GM12891 (cell line): ENCODE data around the gene ATP6V1G3.
"Not testable (repeated sequence)": the region's sequence is repeated elsewhere in the genome, so short reads cannot be mapped to it uniquely, and the experiment has no call there.

Experiments used
- DNase-seq: peaks from one replicate; pipeline ENCODE4 v3.0.0; 2011; ENCODE audit warnings: low spot score; ENCODE audit not compliant: insufficient read length
- FAIRE-seq: peaks from 2 replicates; lab custom pipeline; 2011; peaks lifted over from hg19 to GRCh38; lab: Jason Lieb, UNC
- PAX5 ChIP-seq: IDR thresholded peaks from 2 replicates; pipeline ENCODE4 v1.6.1; 2011; ENCODE audit warnings: low read length, moderate library complexity, mild to moderate bottlenecking; ENCODE audit not compliant: insufficient read depth, severe bottlenecking
- POLR2A ChIP-seq: IDR thresholded peaks from 2 replicates; pipeline ENCODE4 v1.6.1; 2011; ENCODE audit warnings: low read depth, low read length, control low read depth
- POLR2AphosphoS5 ChIP-seq: IDR thresholded peaks from 2 replicates; pipeline ENCODE4 v1.6.1; 2011; ENCODE audit warnings: low read depth, low read length, control low read depth
- POU2F2 ChIP-seq: IDR thresholded peaks from 2 replicates; pipeline ENCODE4 v1.6.1; 2011; ENCODE audit warnings: low read depth, mild to moderate bottlenecking, control low read depth, low read length, moderate library complexity
- SPI1 ChIP-seq: IDR thresholded peaks from 2 replicates; pipeline ENCODE4 v1.6.1; 2011; ENCODE audit warnings: low read depth, low read length, control low read depth
- TAF1 ChIP-seq: IDR thresholded peaks from 2 replicates; pipeline ENCODE4 v1.6.1; 2011; ENCODE audit warnings: low read depth, low read length, control low read depth

ATP6V1G3 gene

DNA sequence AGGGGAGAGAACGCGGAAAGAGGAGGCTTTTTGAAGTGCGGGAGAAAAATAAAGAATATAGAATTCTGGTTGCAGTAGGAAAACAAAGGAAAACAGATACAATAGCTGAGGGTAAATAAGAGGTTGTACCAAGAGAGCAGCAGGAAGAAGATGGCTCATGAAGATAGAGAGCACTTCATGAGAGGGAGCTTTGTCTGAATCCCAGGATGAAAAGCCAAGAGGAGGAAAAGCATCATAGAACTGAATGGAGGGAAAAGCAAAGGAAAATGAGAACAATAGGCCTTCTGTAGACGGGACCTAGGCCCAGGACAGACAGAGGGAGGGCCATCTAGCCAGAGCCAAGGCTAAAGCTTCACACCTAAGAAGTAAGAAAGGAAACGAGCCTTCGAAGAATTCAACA lies 49.5 kb downstream of the ATP6V1G3 start:
- FAIRE-seq: no peak
- no peak for DNase-seq
- TF ChIP-seq POLR2AphosphoS5 (no peak), SPI1 (no peak), POU2F2 (no peak), POLR2A (no peak), TAF1 (no peak), PAX5 (no peak)

DNA sequence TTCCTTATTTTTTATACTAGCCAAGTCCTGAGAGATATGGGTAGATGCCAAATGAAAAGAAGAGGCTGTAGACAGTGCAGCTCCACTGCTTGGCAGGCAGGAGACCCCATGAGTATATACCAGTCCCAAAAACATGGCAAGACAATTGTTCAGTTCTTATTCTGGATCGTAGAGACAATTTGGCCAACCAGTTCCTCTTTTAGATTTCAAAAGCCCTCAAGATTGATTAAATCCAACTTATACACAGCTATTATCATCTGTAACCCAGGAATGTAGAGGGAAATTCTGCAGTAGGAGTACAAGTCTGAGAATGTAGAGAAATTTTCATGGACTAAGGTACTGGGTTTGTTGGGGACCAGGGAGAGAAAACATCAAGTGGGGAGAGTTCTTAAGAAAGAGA lies 50.3 kb downstream of the ATP6V1G3 start:
- DNase-seq (no peak), FAIRE-seq (no peak)
- no peak for TF ChIP-seq POLR2AphosphoS5
- TF ChIP-seq TAF1: no peak
- no peak for TF ChIP-seq POU2F2
- no peak for TF ChIP-seq PAX5
- peak; percentile 47 for TF ChIP-seq SPI1
- no peak for TF ChIP-seq POLR2A

DNA sequence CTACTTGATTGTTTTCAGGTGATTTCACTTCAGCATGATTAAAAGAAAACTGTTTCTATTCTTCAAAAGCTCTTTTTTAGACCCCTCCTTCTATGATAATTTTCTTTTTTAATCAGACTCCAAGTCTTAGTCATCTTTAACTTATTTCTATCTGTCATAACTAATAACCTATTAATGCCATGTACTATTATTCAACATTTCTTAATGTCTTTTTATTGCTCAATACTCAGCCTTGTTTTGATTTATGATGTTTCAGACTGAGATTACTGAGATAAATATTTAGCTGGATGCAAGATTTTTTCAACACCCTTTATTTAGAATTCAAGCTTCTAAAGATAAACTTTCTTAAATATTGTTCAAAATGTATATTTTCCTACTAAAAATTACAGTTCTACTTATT lies 53.6 kb downstream of the ATP6V1G3 start:
- DNase-seq (no peak), FAIRE-seq (no peak)
- TF ChIP-seq POLR2AphosphoS5 (no peak), PAX5 (no peak), POU2F2 (no peak), SPI1 (no peak), POLR2A (no peak), TAF1 (no peak)

DNA sequence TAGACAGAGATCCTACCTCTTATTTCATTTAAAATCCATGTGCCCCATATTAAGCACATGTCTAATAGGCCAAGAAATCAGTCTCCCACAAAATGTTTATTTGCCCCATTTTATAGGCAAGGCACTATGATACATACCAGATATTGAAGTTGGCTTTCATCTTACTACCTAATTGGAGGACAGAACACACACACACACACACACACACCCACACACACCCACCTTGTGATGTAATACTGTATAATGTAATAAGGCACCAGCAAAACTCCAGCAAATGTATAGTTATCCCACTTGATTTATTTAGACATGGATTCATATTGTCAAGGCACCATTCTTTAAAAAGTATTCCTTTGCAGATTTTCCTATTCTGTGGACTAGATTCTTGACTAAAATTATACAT lies 56.8 kb downstream of the ATP6V1G3 start:
- no peak for FAIRE-seq
- DNase-seq: no peak
- no peak for TF ChIP-seq POLR2AphosphoS5

DNA sequence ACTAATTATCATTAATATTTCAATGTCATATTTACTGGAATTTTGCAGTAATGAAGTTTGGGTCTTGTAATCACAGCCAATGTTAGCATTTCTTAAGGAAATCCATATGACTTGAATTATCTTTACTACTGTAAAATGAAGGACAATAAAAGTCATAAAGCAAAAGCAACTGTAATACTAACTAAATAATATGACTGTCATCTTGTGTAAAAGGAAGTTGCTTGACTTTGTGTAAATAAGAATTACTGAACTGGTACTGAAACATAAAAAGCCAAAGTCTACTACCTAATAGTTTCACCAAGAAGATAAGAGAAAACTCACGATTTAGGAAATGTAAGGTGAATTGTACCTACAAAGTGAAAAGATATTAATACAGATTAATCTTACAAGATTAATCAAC lies 57.5 kb downstream of the ATP6V1G3 start:
- DNase-seq (no peak), FAIRE-seq (no peak)
- TF ChIP-seq SPI1 (no peak), PAX5 (no peak), TAF1 (no peak), POLR2A (no peak), POU2F2 (no peak), POLR2AphosphoS5 (no peak)

DNA sequence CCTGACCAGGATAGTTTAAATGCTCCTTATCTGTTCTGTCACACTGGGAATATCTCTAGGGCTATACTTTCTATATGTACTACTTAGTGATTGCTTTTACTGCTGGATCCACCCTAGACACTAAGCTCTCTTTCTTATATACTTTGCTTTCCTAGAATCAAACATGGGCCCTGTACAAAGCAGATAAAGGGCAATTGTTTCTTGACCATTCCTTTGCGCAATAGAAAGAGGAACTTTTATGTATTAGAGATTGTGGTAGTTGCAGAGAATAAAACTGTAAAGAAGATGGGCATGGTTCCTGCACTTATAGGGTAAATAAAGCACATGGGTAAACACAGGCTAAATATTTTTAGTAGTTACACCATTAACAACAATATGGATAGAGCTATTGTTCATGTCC lies 58.8 kb downstream of the ATP6V1G3 start:
- FAIRE-seq (no peak), DNase-seq (no peak)
- no peak for TF ChIP-seq POLR2AphosphoS5
- no peak for TF ChIP-seq POLR2A
- no peak for TF ChIP-seq POU2F2
- TF ChIP-seq TAF1: no peak
- TF ChIP-seq PAX5: no peak
- TF ChIP-seq SPI1: no peak

DNA sequence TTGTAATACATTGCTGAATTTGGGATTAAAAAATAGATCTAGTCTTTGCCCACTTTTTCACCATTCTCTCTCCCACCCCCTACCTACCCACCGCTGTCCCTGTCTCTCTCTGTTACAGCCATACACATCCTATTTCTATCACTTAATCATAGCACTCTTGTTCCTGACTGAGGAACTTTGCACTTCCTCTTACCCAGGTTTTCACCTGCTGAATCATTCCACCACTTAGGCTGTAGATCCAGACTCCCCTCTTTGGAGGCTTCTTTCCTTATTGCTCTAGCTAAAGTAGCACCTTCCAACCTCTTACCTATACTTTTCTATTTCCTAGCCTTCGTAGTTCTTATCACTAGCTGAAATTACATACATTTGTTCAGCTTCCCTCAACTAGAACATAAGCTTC lies 59.6 kb downstream of the ATP6V1G3 start:
- FAIRE-seq: no peak
- no peak for TF ChIP-seq POU2F2
- TF ChIP-seq SPI1: 0 out of 2 replicates have a peak, but pooled peaks have one; percentile 13
- no peak for TF ChIP-seq POLR2A
- no peak for TF ChIP-seq TAF1
- no peak for TF ChIP-seq PAX5
- DNase-seq: no peak

DNA sequence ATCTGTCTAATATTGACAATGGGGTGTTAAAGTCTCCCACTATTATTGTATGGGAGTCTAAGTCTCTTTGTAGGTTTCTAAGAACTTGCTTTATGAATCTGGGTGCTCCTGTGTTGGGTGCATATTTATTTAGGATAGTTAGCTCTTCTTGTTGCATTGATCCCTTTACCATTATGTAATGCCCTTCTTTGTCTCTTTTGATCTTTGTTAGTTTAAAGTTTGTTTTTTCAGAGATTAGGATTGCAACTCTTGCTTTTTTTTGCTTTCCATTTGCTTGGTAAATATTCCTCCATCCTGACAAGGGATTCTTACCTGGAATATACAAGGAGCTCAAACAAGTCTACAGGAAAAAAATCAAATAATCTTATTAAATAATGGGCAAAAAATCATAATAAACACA lies 63.1 kb downstream of the ATP6V1G3 start:
- FAIRE-seq, DNase-seq: not testable (repeated sequence)
